GM19324 (cell line): ENCODE data around the gene MRRF.
A peak's percentile ranks its signal among the peaks of the same experiment; 100 is the strongest.

Experiments
- ATAC-seq: cut with Tn5 transposase; IDR thresholded peaks from one replicate; pipeline ENCODE4 v1.9.1; 2021; ENCODE audit warnings: mild to moderate bottlenecking, moderate library complexity; ENCODE audit not compliant: unreplicated experiment, low FRiP score

Gene MRRF, protein sequence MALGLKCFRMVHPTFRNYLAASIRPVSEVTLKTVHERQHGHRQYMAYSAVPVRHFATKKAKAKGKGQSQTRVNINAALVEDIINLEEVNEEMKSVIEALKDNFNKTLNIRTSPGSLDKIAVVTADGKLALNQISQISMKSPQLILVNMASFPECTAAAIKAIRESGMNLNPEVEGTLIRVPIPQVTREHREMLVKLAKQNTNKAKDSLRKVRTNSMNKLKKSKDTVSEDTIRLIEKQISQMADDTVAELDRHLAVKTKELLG

DNA sequence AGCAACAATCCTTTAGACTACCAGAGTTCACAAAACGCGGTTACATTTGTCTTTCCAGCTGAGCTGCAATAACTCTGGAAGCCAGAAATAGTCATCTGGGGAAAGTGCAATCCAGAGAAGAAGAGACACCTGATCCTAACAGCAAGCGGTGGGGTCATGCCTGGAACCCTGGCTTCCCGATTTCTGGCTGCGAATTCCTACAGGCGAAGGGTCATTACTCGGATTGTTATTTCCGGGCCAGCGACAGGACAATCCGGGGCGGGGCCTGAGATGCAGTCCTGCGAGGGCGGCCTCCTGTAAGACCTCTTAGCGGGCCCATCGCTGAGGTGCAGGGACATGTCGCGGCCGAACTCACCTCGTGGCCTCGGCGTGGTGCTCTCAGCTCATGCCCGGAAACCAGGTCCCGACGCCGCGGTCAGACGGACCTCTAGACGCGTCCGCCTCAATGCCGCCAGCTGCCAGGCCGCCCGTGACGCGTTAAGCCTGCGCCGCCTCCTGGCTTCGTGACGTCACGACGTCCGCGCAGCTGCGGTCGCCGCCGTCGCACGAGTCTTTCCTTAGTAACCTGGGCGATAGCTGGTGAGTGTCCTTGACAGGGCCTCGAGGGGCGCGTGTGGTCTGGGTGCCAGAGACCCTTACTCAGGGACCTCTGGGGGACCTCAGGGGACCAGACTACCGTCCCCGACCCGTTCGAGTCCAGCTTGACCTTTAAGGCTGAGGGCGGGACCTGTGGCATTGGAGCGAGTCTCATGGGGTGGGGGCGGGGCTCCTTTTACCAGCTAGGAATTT is at the start of gene MRRF, which contains the start of gene RBM18:
TSS of gene MRRF (plus strand) at position 523 of the 789 bp plus-strand sequence. CDS start 6,010 bp downstream, outside the sequence.
TSS of gene RBM18 (minus strand) at position 481 of the 789 bp plus-strand sequence. CDS start 3,348 bp downstream, outside the sequence.
- peak; percentile 96 for ATAC-seq

DNA sequence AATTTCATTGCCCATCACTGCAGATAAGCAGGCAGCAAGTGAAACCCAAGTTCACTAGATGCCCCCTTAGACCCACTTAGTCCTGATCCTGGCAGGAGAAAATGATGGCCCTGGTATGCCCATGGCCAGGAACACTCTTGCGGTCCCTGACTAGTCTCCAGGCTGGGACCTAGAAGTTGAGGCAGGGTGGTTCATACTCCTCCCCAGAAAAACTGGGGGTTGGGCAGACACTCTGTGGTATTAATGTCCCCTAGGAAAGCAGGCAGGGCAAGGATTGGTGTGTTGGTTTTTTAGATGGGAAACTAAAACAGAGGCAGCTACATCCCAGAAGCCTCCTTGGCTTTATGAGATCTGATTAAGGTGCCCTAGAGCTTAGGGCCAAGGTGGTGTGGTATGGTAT is 49.0 kb upstream of the MRRF start:
- no peak for ATAC-seq

DNA sequence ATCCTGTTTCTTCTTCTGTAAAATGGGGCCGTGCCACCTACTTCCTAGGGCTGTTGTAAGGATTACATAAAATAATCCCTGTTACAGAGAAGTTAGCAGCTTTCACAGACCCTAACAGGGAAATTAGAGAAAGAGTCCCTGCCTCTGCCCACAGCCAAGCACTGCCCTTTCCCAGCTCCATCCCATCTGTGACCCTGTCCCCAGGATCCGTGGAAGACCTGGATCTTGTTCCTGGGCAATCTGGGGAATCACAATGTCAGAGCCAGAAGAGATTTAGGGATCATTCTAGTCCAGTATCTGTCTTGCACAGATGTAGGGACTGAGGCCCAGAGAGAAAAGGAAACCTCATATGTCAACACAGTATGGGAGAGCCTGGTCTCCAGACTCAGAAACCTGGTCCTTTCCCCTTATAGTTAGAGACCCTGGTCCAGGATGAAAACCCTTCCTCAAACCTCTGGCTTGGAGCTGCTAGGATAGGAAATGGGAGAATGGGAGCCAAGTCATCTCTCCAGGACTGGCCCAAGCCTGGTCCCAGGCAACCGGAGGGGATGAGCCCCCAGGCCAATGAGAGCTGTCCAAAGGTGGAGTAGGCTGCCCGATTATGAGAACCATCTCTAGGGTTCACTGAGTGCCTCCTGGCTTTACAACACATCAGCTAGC is 48.4 kb upstream of the MRRF start:
- ATAC-seq, result no peak

DNA sequence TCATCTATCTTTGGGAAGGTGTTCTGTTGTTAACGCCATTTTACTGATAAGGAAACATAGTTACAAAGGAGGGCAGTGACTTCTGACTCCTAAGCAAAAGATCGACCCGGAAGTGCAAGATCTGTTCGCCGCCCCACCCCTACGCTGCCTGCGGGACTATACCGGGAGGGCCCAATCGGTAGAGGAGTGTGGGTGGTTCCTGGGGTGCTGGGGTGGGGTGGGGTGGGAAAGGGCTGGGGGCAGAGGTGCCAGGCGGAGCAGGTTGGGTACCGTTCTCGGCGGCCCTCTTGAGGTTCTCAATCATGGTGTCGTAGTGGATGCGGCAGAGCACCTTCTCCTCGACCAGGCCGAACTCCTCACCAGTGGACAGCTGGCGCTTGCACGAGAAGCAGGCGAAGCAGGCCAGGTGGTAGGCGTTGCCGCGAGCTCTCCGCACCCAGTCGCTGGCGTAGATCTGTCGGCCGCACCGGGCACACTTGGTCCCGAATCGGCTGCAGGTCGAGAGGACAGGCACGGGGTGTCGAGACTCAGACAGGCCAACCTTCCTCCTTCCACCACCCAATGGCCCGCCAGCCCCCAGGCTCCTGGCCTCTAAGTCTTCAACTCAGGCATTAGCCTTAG is 47.8 kb upstream of the MRRF start:
- ATAC-seq, result no peak

DNA sequence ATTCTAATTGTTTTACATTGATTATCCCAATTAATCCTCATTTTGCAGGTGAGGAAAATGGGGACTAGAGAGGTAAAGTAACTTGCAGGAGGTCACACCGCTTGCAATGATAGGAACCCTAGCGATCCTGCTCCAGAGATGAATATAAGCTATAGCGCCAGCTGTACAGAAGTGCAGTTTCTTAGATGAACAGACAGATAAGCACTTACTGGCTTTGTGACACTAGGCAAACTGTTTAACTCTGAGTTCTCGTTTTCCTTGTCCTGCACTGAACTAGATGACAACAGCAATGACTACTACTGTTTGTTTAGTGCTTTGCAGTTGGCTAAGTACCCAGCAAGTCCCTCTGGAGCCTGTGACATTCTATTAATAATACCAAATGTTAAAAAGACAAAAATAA is 47.0 kb upstream of the MRRF start:
- no peak for ATAC-seq

DNA sequence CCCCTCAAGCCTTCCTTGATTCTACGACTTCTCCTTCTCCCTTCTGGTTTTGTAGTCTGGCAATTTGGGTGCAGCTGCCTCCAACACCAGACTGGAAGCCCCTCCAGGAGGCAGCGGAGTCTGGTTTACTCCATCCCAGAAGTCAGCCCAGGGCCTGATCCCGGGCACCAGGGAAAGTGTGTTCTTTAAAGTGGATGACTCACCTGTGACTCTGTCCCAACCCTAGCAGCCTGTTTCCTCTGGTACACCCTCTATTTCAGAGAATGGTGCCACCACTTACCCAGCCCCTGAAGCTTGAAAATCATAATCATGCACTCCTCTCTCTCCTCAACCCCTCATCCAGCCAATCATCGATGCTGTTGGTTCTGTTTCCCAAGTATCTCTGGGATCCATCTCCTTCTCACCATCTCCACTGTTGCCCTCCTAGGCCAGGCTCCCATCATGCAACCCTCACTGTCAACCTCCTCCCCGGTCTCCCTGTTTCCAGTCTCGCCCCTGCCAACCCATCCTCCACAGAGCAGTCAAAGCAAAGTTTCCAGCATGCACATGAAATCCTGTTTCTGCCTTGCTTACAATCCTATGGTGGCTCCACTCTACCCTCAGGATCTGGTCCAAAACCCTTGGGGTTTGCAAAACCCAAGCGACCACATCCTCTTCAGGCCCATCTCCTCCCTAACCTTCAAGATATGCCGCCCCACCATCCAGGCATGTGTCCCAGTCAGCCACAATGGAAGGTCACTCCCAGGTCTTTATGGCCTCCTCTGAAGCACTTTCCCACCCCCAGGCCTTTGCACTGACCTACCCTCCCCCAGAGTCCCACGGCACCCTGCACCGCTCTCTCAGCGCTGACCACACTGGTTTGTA is 46.4 kb upstream of the MRRF start:
- no peak for ATAC-seq

DNA sequence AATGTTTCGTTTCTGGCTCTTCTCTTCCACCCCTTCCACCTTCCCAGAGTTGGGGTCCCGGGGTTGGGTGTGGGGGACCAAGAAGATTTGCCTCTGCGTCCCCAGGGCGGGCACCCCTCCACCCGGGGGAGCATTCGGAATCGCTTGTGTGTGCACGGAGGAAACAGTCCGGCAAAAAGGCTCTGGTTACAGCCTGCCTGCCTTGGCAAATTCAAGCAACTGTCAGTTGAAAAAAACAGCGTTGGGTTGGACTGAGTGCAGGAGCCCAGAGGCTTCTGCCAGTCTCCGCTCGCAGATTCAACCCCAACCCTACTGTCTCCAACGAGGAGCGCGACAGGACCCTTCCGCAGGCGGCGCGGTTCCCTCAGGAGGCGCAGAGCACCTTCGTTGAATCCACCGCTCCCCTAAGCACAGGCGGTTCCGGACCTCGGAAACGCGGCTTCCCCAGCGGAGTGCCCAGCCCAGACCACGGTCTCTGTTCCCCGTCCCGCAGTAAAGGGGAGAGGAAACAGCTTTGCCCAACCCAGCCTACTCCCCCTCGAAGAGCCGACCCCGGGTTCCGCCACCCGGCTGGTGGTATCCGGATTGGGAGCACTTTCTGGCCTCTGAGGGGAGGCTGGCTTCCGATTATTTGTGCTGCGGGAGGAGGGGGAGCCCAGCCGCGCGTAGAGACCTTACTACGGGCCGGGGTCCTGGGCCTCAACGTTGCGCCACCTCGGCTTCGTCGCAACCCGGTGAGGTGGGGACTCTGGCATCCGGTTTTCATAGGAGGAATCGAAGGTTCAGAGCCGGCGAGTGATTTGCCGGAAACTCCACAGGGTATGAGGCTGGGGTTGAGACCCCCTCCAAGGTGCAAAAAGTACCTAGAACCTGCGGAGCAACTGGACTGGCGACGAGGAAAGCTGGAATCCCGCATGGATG is 45.5 kb upstream of the MRRF start:
- ATAC-seq, result no peak

DNA sequence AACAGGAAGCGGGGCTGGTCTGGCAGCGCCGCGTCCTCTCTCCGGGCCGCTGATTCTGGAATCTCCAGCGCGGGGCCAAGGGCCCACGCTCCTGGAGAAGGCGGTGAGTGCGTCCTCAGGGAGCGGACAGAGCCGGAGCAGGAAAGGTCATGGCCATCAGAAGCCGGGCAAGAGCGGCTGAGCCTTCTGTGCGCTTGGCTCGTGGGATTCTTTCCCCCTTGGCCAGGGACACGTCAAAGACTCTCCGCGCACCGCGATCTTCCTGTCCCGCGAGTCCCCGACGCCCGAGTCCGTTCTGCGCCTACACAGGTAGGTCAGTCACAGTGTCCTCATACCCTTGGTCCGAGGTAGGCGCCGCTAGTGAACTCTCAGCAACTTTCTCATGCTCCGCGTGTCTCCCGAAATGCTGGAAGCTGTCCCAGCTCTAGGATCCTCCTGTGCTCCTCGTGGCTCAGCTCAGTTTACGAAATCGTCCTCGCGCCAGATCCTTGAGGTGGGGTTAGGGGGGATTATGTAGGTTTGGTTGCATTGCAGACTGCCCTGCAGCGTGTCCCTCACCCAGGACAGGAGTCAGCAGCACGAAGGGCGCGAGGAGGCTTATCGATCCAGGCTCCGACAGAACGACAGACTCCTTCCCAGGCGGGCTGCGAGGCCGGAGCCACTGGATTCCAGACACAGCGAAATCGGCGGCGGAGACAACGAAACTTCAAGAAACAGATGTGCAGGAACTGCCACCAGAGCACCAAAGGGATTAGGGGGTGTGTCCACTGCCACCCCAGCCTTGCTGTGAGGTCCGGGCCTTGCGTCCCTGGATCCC is 44.6 kb upstream of the MRRF start:
- ATAC-seq, result no peak

DNA sequence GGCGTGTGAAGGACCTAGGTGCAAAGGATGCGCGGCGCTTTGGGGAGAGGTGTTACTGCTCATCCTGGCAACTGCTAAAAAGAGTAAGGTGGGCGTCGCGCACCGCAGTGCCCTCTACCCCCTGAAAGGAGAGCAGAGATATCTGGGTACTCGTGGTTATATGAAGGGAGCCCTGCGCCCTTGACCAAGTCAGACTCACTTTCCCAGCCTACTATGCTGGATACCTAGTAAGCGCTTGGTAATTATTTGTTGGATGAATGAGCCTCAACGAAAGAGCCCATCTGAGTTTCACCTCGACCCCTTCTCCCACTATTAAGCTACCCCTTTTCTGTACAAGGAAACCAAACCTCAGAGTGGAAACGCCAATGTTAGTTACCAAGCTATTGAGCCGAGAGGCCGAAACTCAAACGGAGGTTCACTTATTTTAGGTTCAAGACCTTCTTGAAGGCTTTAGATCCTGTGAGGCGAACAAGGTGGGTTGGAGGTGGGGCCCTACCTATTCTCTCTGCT is 44.0 kb upstream of the MRRF start:
- no peak for ATAC-seq

DNA sequence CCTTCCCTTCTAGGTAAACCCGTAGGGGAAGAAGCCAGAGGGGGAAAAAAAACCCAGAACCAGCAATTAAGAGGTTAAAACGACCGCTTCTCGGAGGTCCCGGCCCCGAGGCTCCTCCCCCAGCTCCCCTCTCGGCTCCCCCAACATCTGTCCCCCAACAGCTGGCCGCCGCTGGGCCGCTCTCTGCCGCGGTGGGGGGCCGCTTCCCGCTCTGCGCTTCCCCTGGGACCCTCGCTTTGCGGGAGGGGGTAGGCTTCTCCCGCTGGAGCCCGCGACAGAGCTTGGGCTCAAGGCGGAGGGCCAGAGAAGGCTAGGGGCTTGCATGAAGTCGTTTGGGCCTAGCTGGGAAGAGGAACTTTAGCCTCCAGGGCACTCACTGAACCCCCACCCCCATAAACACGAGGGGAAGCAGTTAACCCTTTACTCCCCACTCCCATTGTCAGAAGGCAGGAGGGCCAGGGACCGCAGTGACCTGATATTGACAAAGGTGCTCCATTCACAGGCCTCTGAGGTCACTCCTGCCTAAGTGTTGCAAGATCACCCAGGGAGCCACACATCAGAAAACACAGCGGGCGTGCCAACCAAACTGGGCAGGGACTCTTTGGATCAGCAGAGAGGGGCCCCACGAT is 43.4 kb upstream of the MRRF start:
- ATAC-seq, result no peak

DNA sequence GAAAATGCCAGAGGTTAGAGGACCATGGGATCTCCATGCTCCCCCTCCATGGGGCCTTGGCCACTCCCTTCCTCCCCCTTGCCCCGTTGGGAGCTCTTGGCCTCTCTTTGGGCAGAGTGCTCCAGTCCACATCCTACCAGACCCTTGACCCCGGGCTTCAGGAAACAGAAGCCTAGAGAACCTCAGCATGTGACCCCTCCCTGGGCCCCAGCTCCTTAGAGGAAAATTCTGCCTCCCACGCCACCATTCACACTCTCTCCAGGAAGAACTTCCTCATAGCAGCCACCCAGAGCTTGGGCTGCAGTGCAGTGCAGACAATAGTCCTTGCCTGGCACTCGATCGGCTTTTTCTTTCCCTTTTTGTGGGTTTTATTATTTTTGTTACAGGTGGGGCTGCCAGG is 41.9 kb upstream of the MRRF start:
- ATAC-seq, result no peak

DNA sequence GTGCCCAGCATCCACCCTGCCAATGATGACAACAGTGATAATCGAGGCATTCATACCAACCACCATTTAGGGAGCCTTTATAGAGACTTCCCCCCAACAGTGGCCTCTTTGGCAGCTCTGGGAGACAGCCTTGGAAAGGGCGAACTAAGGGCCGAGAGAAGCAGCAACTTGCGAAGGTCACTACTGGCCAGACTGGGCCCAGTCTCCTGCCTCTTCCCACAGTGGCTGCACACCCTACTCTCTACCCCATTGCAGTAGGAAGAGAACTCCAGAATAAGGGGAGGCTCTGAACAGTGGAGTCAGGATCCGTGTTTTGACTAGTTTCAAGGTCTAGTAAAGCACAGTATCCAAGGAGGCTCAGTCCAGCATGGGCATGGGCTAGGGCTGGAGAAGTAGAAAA is 41.2 kb upstream of the MRRF start:
- ATAC-seq, result no peak

DNA sequence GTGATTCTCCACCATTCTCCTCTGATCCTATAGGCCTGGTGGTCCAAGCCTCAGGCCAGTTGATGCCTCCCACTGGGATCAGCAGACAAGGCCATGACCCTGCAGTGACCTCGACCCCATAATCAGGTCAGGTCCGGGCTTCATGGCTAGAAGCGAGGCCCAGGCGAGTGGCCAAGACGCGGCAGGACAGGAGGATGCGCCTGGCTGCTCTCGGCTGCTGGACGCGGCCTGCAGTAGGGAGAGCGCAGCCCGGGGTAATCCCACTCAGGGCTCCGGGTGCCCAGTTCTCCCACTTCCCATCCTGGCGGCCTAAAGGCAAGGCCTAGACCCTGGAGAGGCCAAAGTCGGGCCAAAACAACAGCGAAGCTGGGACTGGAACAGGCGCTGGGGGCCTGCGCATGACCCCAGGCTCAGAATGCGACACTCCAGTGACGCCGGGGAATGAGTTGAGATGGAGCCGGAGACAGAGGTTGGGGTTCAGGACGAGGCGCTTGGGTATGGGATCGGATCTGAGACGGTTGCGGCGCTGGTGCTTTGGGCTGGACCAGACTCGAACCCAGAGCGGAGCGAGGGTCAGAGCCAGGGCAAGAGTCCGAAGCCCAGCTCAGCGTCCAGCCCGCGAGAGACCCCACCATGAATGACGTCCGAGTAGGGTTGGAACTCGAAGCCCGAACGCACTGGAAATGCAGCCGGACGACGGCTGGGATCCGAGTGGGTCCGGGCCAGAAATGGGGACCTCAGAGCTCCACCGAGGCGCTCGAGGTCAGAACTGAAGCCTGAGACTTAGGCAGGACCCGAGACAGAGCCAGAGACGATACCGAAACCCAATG is 39.2 kb upstream of the MRRF start:
- no peak for ATAC-seq

DNA sequence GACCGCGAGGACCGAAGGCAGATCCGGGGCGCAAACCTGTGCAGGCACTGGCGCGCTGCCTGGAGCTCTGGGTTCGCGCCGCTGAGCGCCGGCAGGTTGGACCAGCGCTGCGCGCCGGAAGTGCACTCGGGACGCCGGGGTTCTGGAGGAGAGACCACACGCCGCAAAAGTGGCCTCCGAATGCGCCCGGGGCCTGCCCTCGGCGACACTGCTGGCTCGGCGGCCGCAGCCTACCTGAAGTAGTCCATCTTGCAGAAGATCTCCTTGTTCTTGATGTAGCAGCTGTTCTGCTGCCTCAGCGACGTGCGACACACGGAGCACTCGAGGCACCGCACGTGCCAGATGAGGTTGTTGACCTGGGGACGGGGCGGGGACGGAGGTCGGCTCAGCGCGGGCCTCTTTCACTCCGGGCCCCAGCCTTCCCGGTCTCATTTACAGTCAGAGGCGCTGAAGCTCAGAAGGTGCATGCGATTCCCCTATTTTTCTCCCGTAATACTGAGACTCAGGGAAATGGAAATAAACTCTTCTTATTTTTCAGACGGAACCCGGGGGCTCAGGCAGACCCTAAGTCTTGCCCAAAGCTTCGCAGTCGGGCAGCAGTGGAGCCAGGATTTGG is 38.4 kb upstream of the MRRF start:
- ATAC-seq, result no peak

DNA sequence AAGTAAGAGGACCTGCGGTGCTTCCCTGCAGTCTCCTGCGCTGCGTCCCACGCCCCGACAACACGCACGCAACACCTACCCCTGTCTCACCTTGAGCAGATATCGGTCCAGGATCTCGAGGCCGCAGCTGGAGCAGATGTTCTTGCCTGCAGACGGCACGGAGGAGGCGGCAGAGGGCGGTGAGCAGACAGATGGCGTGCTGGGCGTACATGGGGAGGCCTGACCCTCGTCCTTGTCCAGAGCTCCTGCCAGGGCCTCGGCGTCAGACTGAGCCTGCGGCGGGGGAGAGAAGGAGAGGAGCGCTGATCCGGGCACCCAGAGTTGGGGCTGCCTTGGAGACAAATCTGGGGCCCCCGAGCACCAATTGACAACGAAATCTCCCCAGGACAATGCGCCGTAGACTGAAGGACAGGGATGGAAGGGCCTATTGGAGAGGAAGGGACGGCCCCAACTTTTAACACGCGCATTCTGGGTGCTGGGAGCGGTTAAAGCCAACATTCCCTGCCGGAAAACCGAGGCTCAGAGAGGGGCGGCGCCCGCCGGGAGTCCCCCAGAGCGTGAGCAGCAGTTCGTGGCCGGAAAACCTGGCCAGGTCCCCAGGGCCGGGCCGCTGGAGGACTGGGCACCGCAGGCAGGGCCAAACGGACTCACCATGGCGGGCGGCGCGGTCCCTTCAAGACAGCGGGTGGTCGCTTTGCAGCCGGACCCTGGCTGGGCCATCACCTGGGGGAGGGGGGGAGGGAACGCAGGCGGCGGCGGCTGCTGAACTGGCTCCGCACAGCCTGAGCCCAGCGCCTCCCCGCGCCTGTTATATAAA is 37.7 kb upstream of the MRRF start:
- no peak for ATAC-seq

DNA sequence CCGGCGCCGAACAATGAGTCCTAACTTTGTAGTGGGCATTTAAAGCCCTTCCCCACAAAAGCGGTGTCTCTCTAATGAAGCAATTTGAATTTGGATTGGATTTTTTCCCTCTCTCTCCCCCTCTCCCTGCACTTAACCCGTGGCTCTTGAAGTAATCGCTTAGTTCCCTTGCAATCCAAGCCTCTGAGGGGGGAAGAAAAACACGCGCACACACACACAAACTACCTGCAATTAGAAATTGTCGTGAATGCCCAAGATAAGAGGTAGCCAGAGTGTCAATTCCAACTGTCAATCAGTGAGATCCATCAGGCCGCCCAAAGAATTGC is 37.1 kb upstream of the MRRF start:
- ATAC-seq, result no peak
